CD4-positive, alpha-beta T cell treated with Interleukin-21 for 1 hour (primary cell): ENCODE results near the gene PDF.
"Not testable (repeated sequence)": the region's sequence is repeated elsewhere in the genome, so short reads cannot be mapped to it uniquely, and the experiment has no call there.

Experiments used
- DNase-seq: peaks from one replicate; pipeline ENCODE4 v3.0.0-alpha.2; 2020

PDF gene

GRCh38 chr16:69314534-69314933, 15.9 kb downstream of the PDF start:
- DNase-seq: no peak

- DNase-seq: no peak
These were observed 16.9 kb downstream of the PDF start for GRCh38 chr16:69313469-69313868.

GRCh38 chr16:69311533-69312387, 18.6 kb downstream of the PDF start:
- peak; percentile 37 for DNase-seq

GRCh38 chr16:69310653-69311532, 19.5 kb downstream of the PDF start, which contains the start of gene VPS4A:
TSS of gene VPS4A (plus strand) at chr16:69311350. CDS start at chr16:69311512, 162 bp downstream.
- DNase-seq: peak; percentile 98

GRCh38 chr16:69309316-69309715, 21.1 kb downstream of the PDF start:
- no peak for DNase-seq

GRCh38 chr16:69307856-69308255, 22.5 kb downstream of the PDF start:
- no peak for DNase-seq

- DNase-seq: no peak
These were observed 23.3 kb downstream of the PDF start for GRCh38 chr16:69307091-69307490.

- no peak for DNase-seq
These were observed 24.4 kb downstream of the PDF start for GRCh38 chr16:69306031-69306430.

GRCh38 chr16:69302301-69302700, 28.1 kb downstream of the PDF start:
- no peak for DNase-seq

GRCh38 chr16:69301861-69302260, 28.5 kb downstream of the PDF start:
- no peak for DNase-seq

- DNase-seq: no peak
These were observed 29.2 kb downstream of the PDF start for GRCh38 chr16:69301187-69301586.

GRCh38 chr16:69298261-69298660, 32.1 kb downstream of the PDF start:
- no peak for DNase-seq

GRCh38 chr16:69296771-69297170, 33.6 kb downstream of the PDF start:
- not testable (repeated sequence) for DNase-seq

GRCh38 chr16:69294051-69294450, 36.3 kb downstream of the PDF start:
- DNase-seq: no peak

GRCh38 chr16:69293401-69293800, 37.0 kb downstream of the PDF start:
- DNase-seq: no peak

GRCh38 chr16:69291657-69292056, 38.7 kb downstream of the PDF start:
- not testable (repeated sequence) for DNase-seq

GRCh38 chr16:69286941-69287713, 43.3 kb downstream of the PDF start:
- DNase-seq: peak; percentile 74

- no peak for DNase-seq
These were observed 45.1 kb downstream of the PDF start for GRCh38 chr16:69285240-69285639.

- DNase-seq: no peak
These were observed 46.5 kb downstream of the PDF start for GRCh38 chr16:69283851-69284250.

- DNase-seq: no peak
These were observed 53.0 kb downstream of the PDF start for GRCh38 chr16:69277413-69277812.
